Heart right ventricle (tissue), 16 donors: Measurements from ENCODE around the gene PCDHB8. TPM values are rescaled to one million over a fixed set of nuclear protein-coding genes. Genes with fewer than 3 reads are reported as not detected.
A peak's percentile ranks its signal among the peaks of the same experiment; 100 is the strongest.
"Not testable (repeated sequence)": the region's sequence is repeated elsewhere in the genome, so short reads cannot be mapped to it uniquely, and the experiment has no call there.

Experiments used
- ATAC-seq, 8 donors: fragments of 200-7000 bp; cut with Tn5 transposase; one replicate each; pipeline ENCODE4 v1.9.1; 2020; ENCODE audit warnings: mild to moderate bottlenecking in 8 of 8, moderate library complexity in 8 of 8, moderate number of reproducible peaks in 1 of 8
- DNase-seq, 2 donors: peaks; one replicate each; pipeline ENCODE4 v3.0.0-alpha.2; 2020
- H3K27ac ChIP-seq, 10 donors: fragments of 200-600 bp; sonication (generic) in 2 of 10; one replicate each; pipeline versions ENCODE4 v1.5.0 to v1.8.0; 2020 to 2022; ENCODE audit warnings: mild to moderate bottlenecking in 3 of 10
- H3K27me3 ChIP-seq, 7 donors: fragments of 200-600 bp; one replicate each; pipeline ENCODE4 v1.8.0; 2021 to 2022; ENCODE audit warnings: mild to moderate bottlenecking in 2 of 7
- H3K36me3 ChIP-seq, 9 donors: fragments of 200-600 bp; sonication (generic) in 1 of 9; one replicate each; pipeline versions ENCODE4 v1.5.0 to v1.8.0; 2020 to 2022; ENCODE audit warnings: mild to moderate bottlenecking in 2 of 9
- H3K4me1 ChIP-seq, 9 donors: fragments of 200-600 bp; sonication (generic) in 1 of 9; one replicate each; pipeline versions ENCODE4 v1.5.0 to v1.8.0; 2020 to 2022; ENCODE audit warnings: mild to moderate bottlenecking in 4 of 9
- H3K4me3 ChIP-seq, 10 donors: fragments of 200-600 bp; sonication (generic) in 2 of 10; one replicate each; pipeline versions ENCODE4 v1.5.0 to v1.8.0; 2020 to 2022; ENCODE audit warnings: mild to moderate bottlenecking in 7 of 10, moderate library complexity in 2 of 10
- H3K9me3 ChIP-seq, 11 donors: fragments of 200-600 bp in 10 of 11; sonication (generic) in 2 of 11; one replicate each; pipeline versions ENCODE4 v1.5.0 to v1.8.0; 2013 to 2022; ENCODE audit warnings: mild to moderate bottlenecking in 2 of 11, control low read depth in 1 of 11, moderate library complexity in 1 of 11
- WGBS, 2 donors: extraction: QIAGEN DNeasy Blood & Tissue Kit; methylation state at CpG; one replicate each; pipeline ENCODE4 v1.1.7; 2013; ENCODE audit warnings: inconsistent platforms in 1 of 2; 5-methylcytosine and 5-hydroxymethylcytosine counted together
- intact Hi-C, 10 donors: fragments of 100-400 bp; cut with DNase I; formaldehyde crosslinking; loops; one replicate each; pipeline versions ENCODE4 v1.11.1 to v1.14.2; 2022
- polyA plus RNA-seq, 2 donors: library from polyadenylated mRNA; stranded (reverse); fragments of 200-250 nt; gene quantifications; one replicate each; pipeline ENCODE4 v1.2.3, GENCODE V29; 2013
- total RNA-seq, 10 donors: library from RNA; stranded (reverse); fragmentation: NEBNext Ultra II Directional in 3 of 10; extraction: Animal tissue kit (Norgen Biotek cat#: 25700) in 3 of 10; gene quantifications; one replicate each; pipeline versions ENCODE4 v1.2.1 to v1.2.4, GENCODE V29; 2021 to 2023
- TF ChIP-seq, protein P1 (sequence below), 9 donors: fragments of 200-600 bp; sonication (generic) in 2 of 9; IDR thresholded peaks; one replicate each; pipeline versions ENCODE4 v1.5.0 to v1.8.0; 2021 to 2022; ENCODE audit warnings: antibody characterized with exemption in 9 of 9, mild to moderate bottlenecking in 5 of 9, moderate library complexity in 1 of 9
- donor health status: Arrhythmogenic right ventricular cardiomyopathy.
- donor health status: ischemic (EF 13 %, LVEDD 7.1; RV severe dilation, severe dysfunction).
- donor health status: healthy with polysubstance abuse.
- donor health status: DM: no; HTN: yes; CAD: no.
- donor health status: DM: no; HTN: no; CAD: no.
- donor health status: ischemic (EF 25% LVEDD 6.9; RV normal size, moderate dysfunction).
- donor health status: ischemic (EF 25% LVEDD 5.7; RV mildly dilated, moderate dysfunction).
- donor health status: healthy.
- donor health status: DM: yes; HTN: yes; CAD: no.
- donor health status: Ischemic cardiomyopathy.
- donor health status: ischemic (EF 35%, LVEDD 5.7; RV mildly dilated, moderate dysfunction).
- donor health status: nonischemic (EF 11% LVEDD 7.7; RV severe dilation, severe dysfunction).
- donor health status: DM: yes; HTN: yes; CAD: no.
- donor health status: PGD.
- donor health status: ischemic (EF 29% LVEDD 5.4; RV normal size, mild dysfunction).
- donor health status: nonischemic (EF 23%, LVEDD 6.1; RV moderate dilation, normal function).

The PCDHB8 gene
- total and polyA plus RNA-seq, 12 donors: 0.29 to 5.8 (median 1.7) TPM

DNA sequence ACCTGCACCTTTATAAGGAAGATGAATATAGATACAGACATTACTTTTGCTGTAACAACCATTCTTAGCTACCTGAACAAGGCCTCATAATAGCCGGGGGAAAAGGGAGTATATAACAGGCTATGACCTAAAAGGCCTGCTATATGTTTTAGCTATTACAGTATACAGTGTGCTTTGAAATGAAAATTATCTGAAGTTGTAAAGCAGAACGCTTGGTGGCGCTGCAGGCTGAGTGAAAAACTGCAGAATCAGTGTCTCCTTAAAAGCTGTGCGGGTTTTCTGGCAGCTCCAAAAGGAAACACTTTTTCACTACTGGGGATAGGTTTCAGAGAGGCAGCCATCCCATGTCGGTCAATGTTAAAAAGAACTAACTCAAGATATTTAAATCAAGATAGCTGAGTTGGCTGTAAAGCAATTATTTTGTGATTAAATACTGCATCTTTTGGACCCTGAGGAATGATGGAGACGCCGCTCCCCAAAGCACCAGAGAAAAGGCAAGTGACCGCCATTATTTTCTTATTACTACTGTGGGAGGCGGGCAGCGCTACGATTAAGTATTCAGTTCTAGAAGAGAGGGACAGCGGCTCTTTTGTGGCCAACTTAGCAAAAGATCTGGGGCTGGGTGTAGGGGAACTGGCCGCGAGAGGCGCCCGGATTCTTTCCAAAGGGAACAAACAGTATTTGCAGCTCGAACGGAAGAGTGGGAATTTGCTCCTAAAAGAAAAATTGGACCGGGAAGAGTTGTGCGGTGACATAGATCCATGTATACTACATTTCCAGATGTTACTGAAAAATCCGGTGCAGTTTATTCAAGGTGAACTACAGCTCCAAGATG is 21.8 kb upstream of the PCDHB8 start:
- H3K36me3 ChIP-seq: no peaks in the 10 kb centered on the region
- intact Hi-C loops: no loop called here
- TF ChIP-seq, protein P1, sequence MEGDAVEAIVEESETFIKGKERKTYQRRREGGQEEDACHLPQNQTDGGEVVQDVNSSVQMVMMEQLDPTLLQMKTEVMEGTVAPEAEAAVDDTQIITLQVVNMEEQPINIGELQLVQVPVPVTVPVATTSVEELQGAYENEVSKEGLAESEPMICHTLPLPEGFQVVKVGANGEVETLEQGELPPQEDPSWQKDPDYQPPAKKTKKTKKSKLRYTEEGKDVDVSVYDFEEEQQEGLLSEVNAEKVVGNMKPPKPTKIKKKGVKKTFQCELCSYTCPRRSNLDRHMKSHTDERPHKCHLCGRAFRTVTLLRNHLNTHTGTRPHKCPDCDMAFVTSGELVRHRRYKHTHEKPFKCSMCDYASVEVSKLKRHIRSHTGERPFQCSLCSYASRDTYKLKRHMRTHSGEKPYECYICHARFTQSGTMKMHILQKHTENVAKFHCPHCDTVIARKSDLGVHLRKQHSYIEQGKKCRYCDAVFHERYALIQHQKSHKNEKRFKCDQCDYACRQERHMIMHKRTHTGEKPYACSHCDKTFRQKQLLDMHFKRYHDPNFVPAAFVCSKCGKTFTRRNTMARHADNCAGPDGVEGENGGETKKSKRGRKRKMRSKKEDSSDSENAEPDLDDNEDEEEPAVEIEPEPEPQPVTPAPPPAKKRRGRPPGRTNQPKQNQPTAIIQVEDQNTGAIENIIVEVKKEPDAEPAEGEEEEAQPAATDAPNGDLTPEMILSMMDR (IDR thresholded peaks at IDR 0.05): peak in 1 of 9 donors; percentile 8
- H3K9me3 ChIP-seq: peaks cover 0 to 87% (median 8%) of the 10 kb centered on the region in 11 donors
- no peak for DNase-seq
- H3K27ac ChIP-seq: no peak overlapping the region
- H3K4me3 ChIP-seq: no peak overlapping the region
- 25 to 26% methylated on average over 21 of the region's 21 CpGs for WGBS, 2 donors
- no peak for ATAC-seq
- H3K27me3 ChIP-seq: peaks cover 0 to 61% (median 35%) of the 10 kb centered on the region in 7 donors
- no peaks in the 10 kb centered on the region for H3K4me1 ChIP-seq

DNA sequence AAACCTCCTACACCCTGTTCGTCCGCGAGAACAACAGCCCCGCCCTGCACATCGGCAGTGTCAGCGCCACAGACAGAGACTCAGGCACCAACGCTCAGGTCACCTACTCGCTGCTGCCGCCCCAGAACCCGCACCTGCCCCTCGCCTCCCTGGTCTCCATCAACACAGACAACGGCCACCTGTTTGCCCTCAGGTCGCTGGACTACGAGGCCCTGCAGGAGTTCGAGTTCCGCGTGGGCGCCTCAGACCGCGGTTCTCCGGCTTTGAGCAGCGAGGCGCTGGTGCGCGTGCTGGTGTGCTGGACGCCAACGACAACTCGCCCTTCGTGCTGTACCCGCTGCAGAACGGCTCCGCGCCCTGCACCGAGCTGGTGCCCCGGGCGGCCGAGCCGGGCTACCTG is 20.2 kb upstream of the PCDHB8 start:
- ATAC-seq, H3K36me3 ChIP-seq, H3K27ac ChIP-seq, H3K4me1 ChIP-seq, DNase-seq, intact Hi-C loops, H3K4me3 ChIP-seq: not testable (repeated sequence)
- Histone ChIP-seq H3K9me3 (peaks cover 0 to 88% (median 6%) of the 10 kb centered on the region in 11 donors), H3K27me3 (peaks cover 0 to 55% (median 32%) of the 10 kb centered on the region in 7 donors)
- 32 to 33% methylated on average over 35 to 38 of the region's 38 CpGs for WGBS, 2 donors

DNA sequence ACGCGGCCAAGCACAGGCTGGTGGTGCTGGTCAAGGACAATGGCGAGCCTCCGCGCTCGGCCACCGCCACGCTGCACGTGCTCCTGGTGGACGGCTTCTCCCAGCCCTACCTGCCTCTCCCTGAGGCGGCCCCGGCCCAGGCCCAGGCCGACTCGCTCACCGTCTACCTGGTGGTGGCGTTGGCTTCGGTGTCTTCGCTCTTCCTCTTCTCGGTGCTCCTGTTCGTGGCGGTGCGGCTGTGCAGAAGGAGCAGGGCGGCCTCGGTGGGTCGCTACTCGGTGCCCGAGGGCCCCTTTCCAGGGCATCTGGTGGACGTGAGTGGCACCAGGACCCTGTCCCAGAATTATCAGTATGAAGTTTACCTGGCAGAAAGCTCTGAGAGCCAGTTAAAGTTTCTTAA is 19.7 kb upstream of the PCDHB8 start:
- H3K4me1 ChIP-seq, H3K4me3 ChIP-seq, DNase-seq, intact Hi-C loops, H3K27ac ChIP-seq, H3K36me3 ChIP-seq, ATAC-seq: not testable (repeated sequence)
- peaks cover 0 to 88% (median 8%) of the 10 kb centered on the region in 11 donors for H3K9me3 ChIP-seq
- H3K27me3 ChIP-seq: peaks cover 0 to 55% (median 30%) of the 10 kb centered on the region in 7 donors
- WGBS, 2 donors: 26 to 34% methylated on average over 19 to 20 of the region's 28 CpGs

DNA sequence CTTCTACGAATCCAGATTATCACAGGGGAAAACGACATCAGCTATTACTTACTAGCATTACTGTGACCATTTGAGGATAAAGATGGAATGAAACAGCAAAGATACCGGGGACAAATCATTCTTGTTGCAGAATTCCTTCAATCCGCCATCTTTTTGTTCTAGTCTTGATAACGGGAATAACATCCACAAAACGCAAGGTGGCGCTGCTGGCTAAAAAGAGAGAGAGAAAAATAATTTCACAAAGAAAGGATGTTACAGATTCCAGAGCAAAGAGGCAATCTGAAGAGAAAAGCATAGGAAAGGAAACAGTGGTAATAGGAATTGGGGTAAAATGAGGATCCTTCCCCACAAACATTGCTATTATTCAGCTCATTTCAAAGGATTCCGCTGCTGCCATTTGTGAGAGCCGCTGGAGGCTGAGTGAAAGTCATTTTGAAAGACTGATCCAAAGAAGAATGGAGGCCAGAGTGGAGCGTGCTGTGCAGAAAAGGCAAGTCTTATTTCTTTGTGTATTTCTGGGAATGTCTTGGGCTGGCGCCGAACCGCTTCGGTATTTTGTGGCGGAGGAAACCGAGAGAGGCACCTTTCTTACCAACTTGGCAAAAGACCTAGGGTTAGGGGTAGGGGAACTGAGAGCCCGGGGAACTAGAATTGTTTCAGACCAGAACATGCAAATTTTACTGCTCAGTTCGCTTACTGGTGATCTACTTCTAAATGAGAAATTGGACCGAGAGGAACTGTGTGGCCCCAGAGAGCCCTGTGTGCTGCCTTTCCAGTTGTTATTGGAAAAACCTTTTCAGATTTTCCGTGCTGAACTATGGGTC is 5.0 kb upstream of the PCDHB8 start, which contains the start of gene PCDHB7:
PCDHB7 (plus strand) TSS at position 264 of the 824 bp plus-strand sequence; CDS start at position 456, 192 bp downstream.
- 28 to 30% methylated on average over 20 of the region's 20 CpGs for WGBS, 2 donors
- intact Hi-C loops: no loop called here
- DNase-seq (peak in 1 of 2 donors; percentile 40), ATAC-seq (no peak)
- no peaks in the 10 kb centered on the region for H3K4me1 ChIP-seq
- peak within 1 kb of the TSS in 8 of 10 donors; percentile 6 to 43 (median 32) for H3K4me3 ChIP-seq
- H3K36me3 ChIP-seq: no peaks in the 10 kb centered on the region
- H3K9me3 ChIP-seq: peaks cover 0 to 58% (median 0%) of the 10 kb centered on the region in 11 donors
- H3K27me3 ChIP-seq: peaks cover 0 to 76% (median 37%) of the 10 kb centered on the region in 7 donors
- TF ChIP-seq, protein P1 (IDR thresholded peaks at IDR 0.05): peak in 8 of 9 donors; percentile 22 to 62 (median 48)
- no peak within 1 kb of the TSS for H3K27ac ChIP-seq

DNA sequence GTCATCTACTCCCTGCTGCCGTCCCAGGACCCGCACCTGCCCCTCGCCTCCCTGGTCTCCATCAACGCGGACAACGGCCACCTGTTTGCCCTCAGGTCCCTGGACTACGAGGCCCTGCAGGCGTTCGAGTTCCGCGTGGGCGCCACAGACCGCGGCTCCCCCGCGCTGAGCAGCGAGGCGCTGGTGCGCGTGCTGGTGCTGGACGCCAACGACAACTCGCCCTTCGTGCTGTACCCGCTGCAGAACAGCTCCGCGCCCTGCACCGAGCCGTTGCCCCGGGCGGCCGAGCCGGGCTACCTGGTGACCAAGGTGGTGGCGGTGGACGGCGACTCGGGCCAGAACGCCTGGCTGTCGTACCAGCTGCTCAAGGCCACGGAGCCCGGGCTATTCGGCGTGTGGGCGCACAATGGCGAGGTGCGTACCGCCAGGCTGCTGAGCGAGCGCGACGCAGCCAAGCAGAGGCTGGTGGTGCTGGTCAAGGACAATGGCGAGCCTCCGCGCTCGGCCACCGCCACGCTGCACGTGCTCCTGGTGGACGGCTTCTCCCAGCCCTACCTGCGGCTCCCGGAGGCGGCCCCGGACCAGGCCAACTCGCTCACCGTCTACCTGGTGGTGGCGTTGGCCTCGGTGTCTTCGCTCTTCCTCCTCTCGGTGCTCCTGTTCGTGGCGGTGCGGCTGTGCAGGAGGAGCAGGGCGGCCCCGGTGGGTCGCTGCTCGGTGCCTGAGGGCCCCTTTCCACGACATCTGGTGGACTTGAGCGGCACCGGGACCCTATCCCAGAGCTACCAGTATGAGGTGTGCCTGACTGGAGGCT is 3.1 kb upstream of the PCDHB8 start:
- H3K4me1 ChIP-seq, H3K27ac ChIP-seq, ATAC-seq, H3K36me3 ChIP-seq, H3K4me3 ChIP-seq, intact Hi-C loops, DNase-seq: not testable (repeated sequence)
- 34 to 39% methylated on average over 55 to 79 of the region's 79 CpGs for WGBS, 2 donors
- peaks cover 0 to 62% (median 0%) of the 10 kb centered on the region in 11 donors for H3K9me3 ChIP-seq
- peaks cover 0 to 73% (median 46%) of the 10 kb centered on the region in 7 donors for H3K27me3 ChIP-seq
